Measurements from ENCODE around the gene PDSS2.

Gene PDSS2

GRCh38 chr6:107275330-107275865 lies 184.0 kb downstream of the PDSS2 start:
- DNase-seq (ENCODE audit: low read depth) = no peak
- H3K4me3 ChIP-seq (ENCODE audit: low read depth, low read length) = no peak overlapping the region
- TF ChIP-seq CTCF (IDR thresholded peaks at IDR 0.05; ENCODE audit: control insufficient read depth, extremely low read depth, insufficient read depth) = no peak

- no peak for TF ChIP-seq CTCF (IDR thresholded peaks at IDR 0.05; ENCODE audit: control insufficient read depth, extremely low read depth, insufficient read depth)
- DNase-seq (ENCODE audit: low read depth) = no peak
- no peak overlapping the region for H3K4me3 ChIP-seq (ENCODE audit: low read depth, low read length)
Measured at GRCh38 chr6:107274288-107274687, 185.1 kb downstream of the PDSS2 start.

GRCh38 chr6:107272246-107272645 lies 187.1 kb downstream of the PDSS2 start:
- DNase-seq (ENCODE audit: low read depth) = peak; percentile 79
- no peak for TF ChIP-seq CTCF (IDR thresholded peaks at IDR 0.05; ENCODE audit: control insufficient read depth, extremely low read depth, insufficient read depth)
- no peak overlapping the region for H3K4me3 ChIP-seq (ENCODE audit: low read depth, low read length)

GRCh38 chr6:107271208-107271790 lies 188.1 kb downstream of the PDSS2 start:
- TF ChIP-seq CTCF (IDR thresholded peaks at IDR 0.05; ENCODE audit: control insufficient read depth, extremely low read depth, insufficient read depth) = no peak
- peak; percentile 82 for DNase-seq (ENCODE audit: low read depth)
- H3K4me3 ChIP-seq (ENCODE audit: low read depth, low read length) = no peak overlapping the region

- no peak for TF ChIP-seq CTCF (IDR thresholded peaks at IDR 0.05; ENCODE audit: control insufficient read depth, extremely low read depth, insufficient read depth)
- H3K4me3 ChIP-seq (ENCODE audit: low read depth, low read length) = no peak overlapping the region
- no peak for DNase-seq (ENCODE audit: low read depth)
Measured at GRCh38 chr6:107267634-107268033, 191.7 kb downstream of the PDSS2 start.

- TF ChIP-seq CTCF (IDR thresholded peaks at IDR 0.05; ENCODE audit: control insufficient read depth, extremely low read depth, insufficient read depth) = no peak
- no peak overlapping the region for H3K4me3 ChIP-seq (ENCODE audit: low read depth, low read length)
- DNase-seq (ENCODE audit: low read depth) = no peak
Measured at GRCh38 chr6:107267006-107267405, 192.4 kb downstream of the PDSS2 start.

DNA sequence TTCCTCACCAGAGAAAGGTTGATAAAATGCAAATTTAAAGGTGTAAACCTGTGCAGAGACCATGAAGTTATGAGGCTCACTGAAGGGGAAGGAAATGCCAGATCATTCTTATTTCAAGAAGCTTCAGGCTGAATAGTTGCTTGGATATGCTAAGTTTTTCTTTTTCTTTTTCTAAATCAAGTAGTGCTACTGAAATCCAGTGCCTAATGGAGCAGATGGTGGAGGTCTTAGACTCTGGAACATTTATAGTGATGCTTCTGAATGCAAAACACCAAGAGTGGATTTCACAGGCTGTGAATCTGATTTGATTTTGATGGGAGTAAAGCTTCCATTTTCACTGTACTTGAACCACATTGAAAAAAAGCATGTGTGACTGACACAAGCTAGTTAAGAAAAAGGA lies 192.8 kb downstream of the PDSS2 start:
- no peak overlapping the region for H3K4me3 ChIP-seq (ENCODE audit: low read depth, low read length)
- TF ChIP-seq CTCF (IDR thresholded peaks at IDR 0.05; ENCODE audit: control insufficient read depth, extremely low read depth, insufficient read depth) = no peak
- DNase-seq (ENCODE audit: low read depth) = no peak
